ENCODE data around the gene TBKBP1. TPM values are rescaled to one million over a fixed set of nuclear protein-coding genes. Genes with fewer than 3 reads are reported as not detected.

Gene TBKBP1
- total and polyA plus RNA-seq, 4 donors, result 0.25 to 2.0 (median 1.5) TPM

DNA sequence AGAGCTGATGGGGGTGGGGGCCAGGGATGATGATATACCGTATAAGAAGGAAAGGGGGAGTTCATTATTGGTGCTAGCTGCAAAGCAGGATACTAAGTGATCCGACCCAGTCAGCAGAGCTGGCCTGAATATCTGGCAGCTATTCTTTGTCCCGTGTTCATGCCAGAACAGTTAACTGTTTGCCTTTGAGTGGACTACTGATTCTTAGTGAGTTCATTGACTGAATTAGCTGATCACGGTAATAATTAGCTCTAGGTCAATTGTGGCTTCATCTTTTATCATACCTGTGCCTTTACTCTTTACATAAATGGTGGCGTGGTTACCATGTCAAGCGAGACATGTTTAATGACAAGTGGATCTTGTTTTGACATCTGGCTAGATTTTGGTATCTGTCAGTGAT lies 39.0 kb upstream of the TBKBP1 start:
- Histone ChIP-seq H3K27ac (ENCODE audit: low read depth in 1 of 2, low read length in 2 of 2) (peak overlapping the region; percentile 31 to 50), H3K4me1 (ENCODE audit: control insufficient read depth in 4 of 4, insufficient read depth in 4 of 4, low read length in 3 of 4) (peaks cover 2 to 41% (median 38%) of the 10 kb centered on the region in 4 donors), H3K36me3 (ENCODE audit: control insufficient read depth in 4 of 4, insufficient read depth in 3 of 4, low read depth in 1 of 4, low read length in 3 of 4) (peaks cover 22 to 50% (median 41%) of the 10 kb centered on the region in 4 donors), H3K4me3 (ENCODE audit: low read depth in 1 of 3, low read length in 3 of 3) (no peak overlapping the region), H3K9ac (ENCODE audit: low read depth in 1 of 2, low read length in 2 of 2) (no peak overlapping the region), H3K27me3 (ENCODE audit: control insufficient read depth in 4 of 4, insufficient read depth in 4 of 4, low read length in 3 of 4) (no peaks in the 10 kb centered on the region), H3K9me3 (ENCODE audit: control insufficient read depth in 4 of 4, low read length in 3 of 4) (no peaks in the 10 kb centered on the region)
- no peak for DNase-seq (ENCODE audit: low spot score)
- WGBS, result 25% methylated on average over 6 of the region's 6 CpGs
- no peak for TF ChIP-seq ZBTB33 (IDR thresholded peaks at IDR 0.05)
- no peak for TF ChIP-seq TAF1 (conservative IDR thresholded peaks at IDR 0.05)
- TF ChIP-seq, protein P1, sequence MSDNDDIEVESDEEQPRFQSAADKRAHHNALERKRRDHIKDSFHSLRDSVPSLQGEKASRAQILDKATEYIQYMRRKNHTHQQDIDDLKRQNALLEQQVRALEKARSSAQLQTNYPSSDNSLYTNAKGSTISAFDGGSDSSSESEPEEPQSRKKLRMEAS (IDR thresholded peaks at IDR 0.05), result peak; percentile 22
- TF ChIP-seq GABPA (IDR thresholded peaks at IDR 0.05 in 1 of 2, conservative IDR thresholded peaks at IDR 0.05 in 1 of 2), result no peak
- no peak for TF ChIP-seq ATF3 (IDR thresholded peaks at IDR 0.05)
- TF ChIP-seq EGR1 (IDR thresholded peaks at IDR 0.05; ENCODE audit: low read depth in 2 of 2), result no peak
- TF ChIP-seq HNF4A (conservative IDR thresholded peaks at IDR 0.05), result peak; percentile 49 to 57
- no peak for TF ChIP-seq NR2F2 (IDR thresholded peaks at IDR 0.05)
- peak; percentile 30 to 66 for TF ChIP-seq RXRA (IDR thresholded peaks at IDR 0.05)
- TF ChIP-seq HNF4G (IDR thresholded peaks at IDR 0.05), result no peak
- TF ChIP-seq, protein P2, sequence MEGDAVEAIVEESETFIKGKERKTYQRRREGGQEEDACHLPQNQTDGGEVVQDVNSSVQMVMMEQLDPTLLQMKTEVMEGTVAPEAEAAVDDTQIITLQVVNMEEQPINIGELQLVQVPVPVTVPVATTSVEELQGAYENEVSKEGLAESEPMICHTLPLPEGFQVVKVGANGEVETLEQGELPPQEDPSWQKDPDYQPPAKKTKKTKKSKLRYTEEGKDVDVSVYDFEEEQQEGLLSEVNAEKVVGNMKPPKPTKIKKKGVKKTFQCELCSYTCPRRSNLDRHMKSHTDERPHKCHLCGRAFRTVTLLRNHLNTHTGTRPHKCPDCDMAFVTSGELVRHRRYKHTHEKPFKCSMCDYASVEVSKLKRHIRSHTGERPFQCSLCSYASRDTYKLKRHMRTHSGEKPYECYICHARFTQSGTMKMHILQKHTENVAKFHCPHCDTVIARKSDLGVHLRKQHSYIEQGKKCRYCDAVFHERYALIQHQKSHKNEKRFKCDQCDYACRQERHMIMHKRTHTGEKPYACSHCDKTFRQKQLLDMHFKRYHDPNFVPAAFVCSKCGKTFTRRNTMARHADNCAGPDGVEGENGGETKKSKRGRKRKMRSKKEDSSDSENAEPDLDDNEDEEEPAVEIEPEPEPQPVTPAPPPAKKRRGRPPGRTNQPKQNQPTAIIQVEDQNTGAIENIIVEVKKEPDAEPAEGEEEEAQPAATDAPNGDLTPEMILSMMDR (IDR thresholded peaks at IDR 0.05; ENCODE audit: low read depth, low read length, missing input control), result no peak
- TF ChIP-seq RAD21 (IDR thresholded peaks at IDR 0.05), result peak in 1 of 2 donors; percentile 19
- TF ChIP-seq, protein P3, sequence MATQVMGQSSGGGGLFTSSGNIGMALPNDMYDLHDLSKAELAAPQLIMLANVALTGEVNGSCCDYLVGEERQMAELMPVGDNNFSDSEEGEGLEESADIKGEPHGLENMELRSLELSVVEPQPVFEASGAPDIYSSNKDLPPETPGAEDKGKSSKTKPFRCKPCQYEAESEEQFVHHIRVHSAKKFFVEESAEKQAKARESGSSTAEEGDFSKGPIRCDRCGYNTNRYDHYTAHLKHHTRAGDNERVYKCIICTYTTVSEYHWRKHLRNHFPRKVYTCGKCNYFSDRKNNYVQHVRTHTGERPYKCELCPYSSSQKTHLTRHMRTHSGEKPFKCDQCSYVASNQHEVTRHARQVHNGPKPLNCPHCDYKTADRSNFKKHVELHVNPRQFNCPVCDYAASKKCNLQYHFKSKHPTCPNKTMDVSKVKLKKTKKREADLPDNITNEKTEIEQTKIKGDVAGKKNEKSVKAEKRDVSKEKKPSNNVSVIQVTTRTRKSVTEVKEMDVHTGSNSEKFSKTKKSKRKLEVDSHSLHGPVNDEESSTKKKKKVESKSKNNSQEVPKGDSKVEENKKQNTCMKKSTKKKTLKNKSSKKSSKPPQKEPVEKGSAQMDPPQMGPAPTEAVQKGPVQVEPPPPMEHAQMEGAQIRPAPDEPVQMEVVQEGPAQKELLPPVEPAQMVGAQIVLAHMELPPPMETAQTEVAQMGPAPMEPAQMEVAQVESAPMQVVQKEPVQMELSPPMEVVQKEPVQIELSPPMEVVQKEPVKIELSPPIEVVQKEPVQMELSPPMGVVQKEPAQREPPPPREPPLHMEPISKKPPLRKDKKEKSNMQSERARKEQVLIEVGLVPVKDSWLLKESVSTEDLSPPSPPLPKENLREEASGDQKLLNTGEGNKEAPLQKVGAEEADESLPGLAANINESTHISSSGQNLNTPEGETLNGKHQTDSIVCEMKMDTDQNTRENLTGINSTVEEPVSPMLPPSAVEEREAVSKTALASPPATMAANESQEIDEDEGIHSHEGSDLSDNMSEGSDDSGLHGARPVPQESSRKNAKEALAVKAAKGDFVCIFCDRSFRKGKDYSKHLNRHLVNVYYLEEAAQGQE (IDR thresholded peaks at IDR 0.05), result peak; percentile 43
- no peak for TF ChIP-seq FOXA1 (IDR thresholded peaks at IDR 0.05)
- TF ChIP-seq YY1 (IDR thresholded peaks at IDR 0.05), result peak; percentile 53
- no peak for TF ChIP-seq FOXA2 (IDR thresholded peaks at IDR 0.05)
- peak; percentile 48 for TF ChIP-seq SP1 (IDR thresholded peaks at IDR 0.05)
- TF ChIP-seq JUND (IDR thresholded peaks at IDR 0.05), result peak in 1 of 2 donors; percentile 18
